Measurements from ENCODE around the gene OCA2.

Gene OCA2

GRCh38 chr15:28079313-28079969, 19.7 kb downstream of the OCA2 start:
- no peak for DNase-seq (ENCODE audit: low read depth)
- H3K4me3 ChIP-seq (ENCODE audit: low read depth, low read length), result no peak overlapping the region
- no peak for TF ChIP-seq CTCF (IDR thresholded peaks at IDR 0.05; ENCODE audit: control insufficient read depth, extremely low read depth, insufficient read depth)

GRCh38 chr15:28078191-28078719, 20.9 kb downstream of the OCA2 start:
- no peak for DNase-seq (ENCODE audit: low read depth)
- H3K4me3 ChIP-seq (ENCODE audit: low read depth, low read length), result no peak overlapping the region
- TF ChIP-seq CTCF (IDR thresholded peaks at IDR 0.05; ENCODE audit: control insufficient read depth, extremely low read depth, insufficient read depth), result no peak

- TF ChIP-seq CTCF (IDR thresholded peaks at IDR 0.05; ENCODE audit: control insufficient read depth, extremely low read depth, insufficient read depth), result no peak
- H3K4me3 ChIP-seq (ENCODE audit: low read depth, low read length), result no peak overlapping the region
Observed at GRCh38 chr15:28075573-28075972, 23.5 kb downstream of the OCA2 start.

GRCh38 chr15:28068930-28069329, 30.2 kb downstream of the OCA2 start:
- TF ChIP-seq CTCF (IDR thresholded peaks at IDR 0.05; ENCODE audit: control insufficient read depth, extremely low read depth, insufficient read depth), result no peak
- DNase-seq (ENCODE audit: low read depth), result no peak
- H3K4me3 ChIP-seq (ENCODE audit: low read depth, low read length), result no peak overlapping the region

More at GRCh38 chr15:28075573-28075972, 23.5 kb downstream of the OCA2 start:
- peak; percentile 46 for DNase-seq (ENCODE audit: low read depth)

- H3K4me3 ChIP-seq (ENCODE audit: low read depth, low read length), result no peak overlapping the region
- DNase-seq (ENCODE audit: low read depth), result no peak
- no peak for TF ChIP-seq CTCF (IDR thresholded peaks at IDR 0.05; ENCODE audit: control insufficient read depth, extremely low read depth, insufficient read depth)
Observed at GRCh38 chr15:28066231-28066630, 32.9 kb downstream of the OCA2 start.

GRCh38 chr15:28060005-28060404, 39.1 kb downstream of the OCA2 start:
- DNase-seq (ENCODE audit: low read depth), result no peak
- peak; percentile 9; the same call in 1 of the 2 replicates for TF ChIP-seq CTCF (IDR thresholded peaks at IDR 0.05; ENCODE audit: control insufficient read depth, extremely low read depth, insufficient read depth)
- no peak overlapping the region for H3K4me3 ChIP-seq (ENCODE audit: low read depth, low read length)

- no peak for DNase-seq (ENCODE audit: low read depth)
- no peak overlapping the region for H3K4me3 ChIP-seq (ENCODE audit: low read depth, low read length)
- no peak for TF ChIP-seq CTCF (IDR thresholded peaks at IDR 0.05; ENCODE audit: control insufficient read depth, extremely low read depth, insufficient read depth)
Observed at GRCh38 chr15:28058082-28058481, 41.0 kb downstream of the OCA2 start.

Data from LNCaP clone FGC (cell line).